A673 (cell line): Measurements from ENCODE around the gene ALDH7A1.

Source experiments
- CTCF ChIP-seq: fragments of 300-800, 200-600 bp; sonication (generic); conservative IDR thresholded peaks from 2 replicates; pipeline ENCODE4 v1.5.1; 2017; ENCODE audit warnings: low read depth, mild to moderate bottlenecking, antibody characterized with exemption, low read length, moderate library complexity, mixed read lengths
- EZH2 ChIP-seq: fragments of 200-600 bp; sonication (generic); IDR thresholded peaks from 2 replicates; pipeline ENCODE4 v1.6.1; 2017; ENCODE audit warnings: borderline replicate concordance, low read depth, mild to moderate bottlenecking, mixed read lengths, antibody characterized with exemption, low read length; ENCODE audit not compliant: poor library complexity, severe bottlenecking

- TF ChIP-seq EZH2 (no peak), CTCF (no peak)
Observed at GRCh38 chr5:126583761-126584160, 11.3 kb downstream of the ALDH7A1 start.
